ENCODE measurements around the gene NKX2-8. TPM values are rescaled to one million over a fixed set of nuclear protein-coding genes. Genes with fewer than 3 reads are reported as not detected.

Gene NKX2-8
- total RNA-seq, result not detected

GRCh38 chr14:36582011-36582873 is at the start of gene NKX2-8:
TSS of gene NKX2-8 (minus strand) at chr14:36582614. CDS start at chr14:36582389, 225 bp downstream.
- Histone ChIP-seq H3K9me3 (no peaks in the 10 kb centered on the region), H3K4me1 (peaks cover 24 to 45% (median 33%) of the 10 kb centered on the region in 4 donors), H3K4me3 (peak within 1 kb of the TSS; percentile 50 to 54 (median 52)), H3K27ac (replicated peaks in 1 of 4) (no peak within 1 kb of the TSS), H3K36me3 (no peaks in the 10 kb centered on the region), H3K27me3 (peaks cover 2 to 98% (median 38%) of the 10 kb centered on the region in 4 donors)
- intact Hi-C loops (cut with DNase I), result no loop called here
- no peak for DNase-seq (ENCODE audit: extremely low spot score)
- 5% methylated on average over 10 of the region's 62 CpGs for WGBS
- TF ChIP-seq POLR2AphosphoS5 (IDR thresholded peaks at IDR 0.05), result no peak

- H3K27ac ChIP-seq (replicated peaks in 1 of 4), result no peak overlapping the region
- H3K4me1 ChIP-seq, result no peaks in the 10 kb centered on the region
- H3K27me3 ChIP-seq, result peaks cover 0 to 47% (median 0%) of the 10 kb centered on the region in 4 donors
- no peaks in the 10 kb centered on the region for H3K36me3 ChIP-seq
- intact Hi-C loops (cut with DNase I), result no loop called here
- H3K4me3 ChIP-seq, result no peak overlapping the region
- WGBS, result 48% methylated on average over 3 of the region's 3 CpGs
- TF ChIP-seq POLR2A (IDR thresholded peaks at IDR 0.05; ENCODE audit: low read depth) (no peak), POLR2AphosphoS5 (IDR thresholded peaks at IDR 0.05) (no peak), EP300 (IDR thresholded peaks at IDR 0.05) (no peak)
- TF ChIP-seq, protein P1, sequence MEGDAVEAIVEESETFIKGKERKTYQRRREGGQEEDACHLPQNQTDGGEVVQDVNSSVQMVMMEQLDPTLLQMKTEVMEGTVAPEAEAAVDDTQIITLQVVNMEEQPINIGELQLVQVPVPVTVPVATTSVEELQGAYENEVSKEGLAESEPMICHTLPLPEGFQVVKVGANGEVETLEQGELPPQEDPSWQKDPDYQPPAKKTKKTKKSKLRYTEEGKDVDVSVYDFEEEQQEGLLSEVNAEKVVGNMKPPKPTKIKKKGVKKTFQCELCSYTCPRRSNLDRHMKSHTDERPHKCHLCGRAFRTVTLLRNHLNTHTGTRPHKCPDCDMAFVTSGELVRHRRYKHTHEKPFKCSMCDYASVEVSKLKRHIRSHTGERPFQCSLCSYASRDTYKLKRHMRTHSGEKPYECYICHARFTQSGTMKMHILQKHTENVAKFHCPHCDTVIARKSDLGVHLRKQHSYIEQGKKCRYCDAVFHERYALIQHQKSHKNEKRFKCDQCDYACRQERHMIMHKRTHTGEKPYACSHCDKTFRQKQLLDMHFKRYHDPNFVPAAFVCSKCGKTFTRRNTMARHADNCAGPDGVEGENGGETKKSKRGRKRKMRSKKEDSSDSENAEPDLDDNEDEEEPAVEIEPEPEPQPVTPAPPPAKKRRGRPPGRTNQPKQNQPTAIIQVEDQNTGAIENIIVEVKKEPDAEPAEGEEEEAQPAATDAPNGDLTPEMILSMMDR (IDR thresholded peaks at IDR 0.05), result no peak
- no peak for DNase-seq (ENCODE audit: extremely low spot score)
- no peaks in the 10 kb centered on the region for H3K9me3 ChIP-seq
These were observed 45.6 kb upstream of the NKX2-8 start for GRCh38 chr14:36627981-36628380.

DNA sequence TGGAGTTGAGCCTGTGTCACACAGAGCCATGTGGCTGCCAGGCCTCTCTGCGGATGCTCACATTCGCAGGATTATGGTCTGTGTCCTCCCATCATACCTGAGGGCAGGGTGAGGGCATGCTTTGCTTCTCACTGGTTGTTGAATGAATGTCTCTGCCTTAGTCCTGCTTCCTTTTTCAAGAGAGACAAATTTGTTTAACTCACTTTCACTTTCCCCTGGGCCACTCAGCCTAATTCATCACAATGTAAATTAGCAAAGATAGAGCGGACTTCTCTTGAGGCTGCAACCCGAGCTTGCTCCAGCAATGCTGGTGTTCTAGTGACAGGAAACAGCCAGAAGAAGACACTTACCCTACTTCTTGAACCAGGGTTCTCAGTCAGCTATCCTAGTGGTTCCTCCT is 43.7 kb upstream of the NKX2-8 start:
- Histone ChIP-seq H3K36me3 (no peaks in the 10 kb centered on the region), H3K9me3 (peaks cover 0 to 5% (median 0%) of the 10 kb centered on the region in 4 donors), H3K27me3 (peaks cover 0 to 30% (median 0%) of the 10 kb centered on the region in 4 donors), H3K4me3 (no peak overlapping the region), H3K27ac (replicated peaks in 1 of 4) (no peak overlapping the region), H3K4me1 (no peaks in the 10 kb centered on the region)
- DNase-seq (ENCODE audit: extremely low spot score), result no peak
- TF ChIP-seq EP300 (IDR thresholded peaks at IDR 0.05) (no peak), POLR2A (IDR thresholded peaks at IDR 0.05; ENCODE audit: low read depth) (no peak), POLR2AphosphoS5 (IDR thresholded peaks at IDR 0.05) (no peak)
- TF ChIP-seq, protein P1 (IDR thresholded peaks at IDR 0.05), result no peak
- intact Hi-C loops (cut with DNase I), result no loop called here
- 59% methylated on average over 4 of the region's 4 CpGs for WGBS

DNA sequence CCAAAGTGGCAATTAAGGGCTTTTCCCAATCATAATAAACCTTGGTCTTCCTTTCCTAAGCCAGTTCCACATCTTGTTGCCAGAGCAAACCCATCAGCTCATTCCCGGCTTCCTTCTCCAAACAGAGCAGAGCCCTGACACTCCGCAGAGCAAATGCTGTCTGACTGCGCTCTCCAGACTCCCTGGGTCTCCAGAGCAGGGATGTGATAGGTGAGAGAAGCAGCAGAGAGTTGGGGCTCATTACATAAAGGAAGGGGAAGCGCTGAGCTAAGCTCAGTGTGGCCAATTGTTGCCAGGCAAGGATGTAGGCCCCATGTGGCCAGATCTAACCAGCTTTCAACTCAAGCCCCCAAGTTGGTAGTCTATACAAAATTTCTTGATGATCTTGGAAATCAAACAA is 43.0 kb upstream of the NKX2-8 start:
- no peak overlapping the region for H3K27ac ChIP-seq (replicated peaks in 1 of 4)
- WGBS, result 74% methylated on average over 4 of the region's 4 CpGs
- TF ChIP-seq, protein P1 (IDR thresholded peaks at IDR 0.05), result no peak
- no peak for TF ChIP-seq POLR2AphosphoS5 (IDR thresholded peaks at IDR 0.05)
- TF ChIP-seq EP300 (IDR thresholded peaks at IDR 0.05), result no peak
- no peak for TF ChIP-seq POLR2A (IDR thresholded peaks at IDR 0.05; ENCODE audit: low read depth)

DNA sequence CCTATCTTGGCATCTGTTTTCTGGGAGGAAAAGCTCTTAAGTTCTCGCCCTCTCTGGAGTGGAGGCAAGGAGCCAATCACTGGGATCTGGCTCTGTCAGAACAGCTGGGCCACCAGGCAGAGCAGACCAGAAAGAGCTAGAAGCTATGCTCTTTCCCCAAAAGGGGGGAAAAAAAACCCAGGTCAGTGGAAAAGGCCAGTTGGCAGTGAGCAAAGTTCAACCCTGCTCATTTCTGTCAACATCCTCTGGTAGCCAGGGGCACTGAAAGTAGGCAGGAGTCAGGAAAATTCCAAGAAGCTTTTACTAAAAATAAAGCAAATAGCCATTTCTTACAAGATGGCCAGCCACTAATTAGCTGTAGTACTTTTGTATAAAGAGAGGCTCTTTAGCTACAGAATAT is 42.6 kb upstream of the NKX2-8 start:
- intact Hi-C loops (cut with DNase I), result no loop called here
- Histone ChIP-seq H3K27me3 (peaks cover 0 to 26% (median 0%) of the 10 kb centered on the region in 4 donors), H3K36me3 (no peaks in the 10 kb centered on the region), H3K9me3 (peaks cover 0 to 5% (median 0%) of the 10 kb centered on the region in 4 donors), H3K4me1 (no peaks in the 10 kb centered on the region), H3K4me3 (no peak overlapping the region), H3K27ac (replicated peaks in 1 of 4) (no peak overlapping the region)
- TF ChIP-seq POLR2AphosphoS5 (IDR thresholded peaks at IDR 0.05) (no peak), POLR2A (IDR thresholded peaks at IDR 0.05; ENCODE audit: low read depth) (no peak), EP300 (IDR thresholded peaks at IDR 0.05) (no peak)
- TF ChIP-seq, protein P1 (IDR thresholded peaks at IDR 0.05), result no peak
- no peak for DNase-seq (ENCODE audit: extremely low spot score)
- WGBS, result 93% methylated on average over 1 of the region's 1 CpG

More for the DNA sequence above, 43.0 kb upstream of the NKX2-8 start:
- peak; percentile 45 for DNase-seq (ENCODE audit: extremely low spot score)
- intact Hi-C loops (cut with DNase I), result no loop called here
- H3K36me3 ChIP-seq, result no peaks in the 10 kb centered on the region
- H3K9me3 ChIP-seq, result peaks cover 0 to 5% (median 0%) of the 10 kb centered on the region in 4 donors
- no peak overlapping the region for H3K4me3 ChIP-seq
- peaks cover 0 to 26% (median 0%) of the 10 kb centered on the region in 4 donors for H3K27me3 ChIP-seq
- H3K4me1 ChIP-seq, result no peaks in the 10 kb centered on the region

Measured in esophagus muscularis mucosa (tissue), 4 donors.